ENCODE results near the gene EIF4G3. TPM values are rescaled to one million over a fixed set of nuclear protein-coding genes. Genes with fewer than 3 reads are reported as not detected.
"Not testable (repeated sequence)": the region's sequence is repeated elsewhere in the genome, so short reads cannot be mapped to it uniquely, and the experiment has no call there.

Gene EIF4G3
- total RNA-seq, 1 donor from 2014 or later: 43.0 TPM

GRCh38 chr1:21058035-21058793 lies 118.5 kb downstream of the EIF4G3 start:
- Histone ChIP-seq H3K36me3 (no peaks in the 10 kb centered on the region), H3K9me3 (no peaks in the 10 kb centered on the region), H3K27me3 (ENCODE audit: low read depth) (no peaks in the 10 kb centered on the region), H3K4me1 (peaks cover 7% of the 10 kb centered on the region), H3K27ac (no peak overlapping the region), H3K4me3 (no peak overlapping the region)
- ATAC-seq: no peak
- DNase-seq: no peak
- intact Hi-C loops (cut with DNase I): no loop called here
- no peak for TF ChIP-seq CTCF (IDR thresholded peaks at IDR 0.05)

- H3K27me3 ChIP-seq (ENCODE audit: low read depth); DNase-seq; H3K4me1 ChIP-seq; intact Hi-C loops (cut with DNase I); H3K36me3 ChIP-seq; H3K9me3 ChIP-seq; H3K4me3 ChIP-seq; H3K27ac ChIP-seq; ATAC-seq: not testable (repeated sequence)
Observed at GRCh38 chr1:21053189-21053928, 123.3 kb downstream of the EIF4G3 start.

- intact Hi-C loops (cut with DNase I): no loop called here
- DNase-seq (no peak), ATAC-seq (no peak)
- Histone ChIP-seq H3K4me1 (no peaks in the 10 kb centered on the region), H3K27me3 (ENCODE audit: low read depth) (no peaks in the 10 kb centered on the region), H3K36me3 (no peaks in the 10 kb centered on the region), H3K27ac (no peak overlapping the region), H3K9me3 (no peaks in the 10 kb centered on the region), H3K4me3 (no peak overlapping the region)
- TF ChIP-seq CTCF (IDR thresholded peaks at IDR 0.05): no peak
Observed at GRCh38 chr1:21052034-21052433, 124.7 kb downstream of the EIF4G3 start.

GRCh38 chr1:21051177-21051825 lies 125.4 kb downstream of the EIF4G3 start:
- no peak for DNase-seq
- intact Hi-C loops (cut with DNase I): no loop called here
- H3K27me3 ChIP-seq (ENCODE audit: low read depth): no peaks in the 10 kb centered on the region
- no peaks in the 10 kb centered on the region for H3K9me3 ChIP-seq
- H3K27ac ChIP-seq: no peak overlapping the region
- no peaks in the 10 kb centered on the region for H3K36me3 ChIP-seq
- no peak for TF ChIP-seq CTCF (IDR thresholded peaks at IDR 0.05)
- no peaks in the 10 kb centered on the region for H3K4me1 ChIP-seq
- no peak overlapping the region for H3K4me3 ChIP-seq
- ATAC-seq: no peak

- no peak overlapping the region for H3K4me3 ChIP-seq
- no peak overlapping the region for H3K27ac ChIP-seq
- no peak for ATAC-seq
- no peak for DNase-seq
- H3K4me1 ChIP-seq: peaks cover 5% of the 10 kb centered on the region
- intact Hi-C loops (cut with DNase I): no loop called here
- no peaks in the 10 kb centered on the region for H3K36me3 ChIP-seq
- no peaks in the 10 kb centered on the region for H3K9me3 ChIP-seq
- no peaks in the 10 kb centered on the region for H3K27me3 ChIP-seq (ENCODE audit: low read depth)
- TF ChIP-seq CTCF (IDR thresholded peaks at IDR 0.05): no peak
Observed at GRCh38 chr1:21050031-21050430, 126.7 kb downstream of the EIF4G3 start.

All from lower lobe of right lung (tissue), 2 donors.